HCT116 (cell line): ENCODE results near the gene FAM151B.

Experiments
- CEBPB ChIP-seq: IDR thresholded peaks from 2 replicates; pipeline ENCODE4 v1.6.1; 2012; ENCODE audit warnings: low read depth
- CTCF ChIP-seq, 3 experiments: fragments of 200-600 bp in 1 of 3; sonication (generic) in 1 of 3; IDR thresholded peaks in 2 of 3; conservative IDR thresholded peaks in 1 of 3; 2 replicates each; pipeline ENCODE4 v1.5.1; 2012 to 2017; ENCODE audit warnings: low read depth in 2 of 3, low read length in 2 of 3, antibody characterized with exemption in 1 of 3, borderline replicate concordance in 1 of 3, control low read depth in 1 of 3, mild to moderate bottlenecking in 1 of 3, mixed read lengths in 1 of 3, mixed run types in 1 of 3, moderate library complexity in 1 of 3; ENCODE audit not compliant: insufficient read depth in 1 of 3
- EZH2 ChIP-seq: fragments of 200-600 bp; sonication (generic); IDR thresholded peaks from 2 replicates; pipeline ENCODE4 v1.6.1; 2017; ENCODE audit warnings: antibody characterized with exemption, mixed run types
- EZH2phosphoT487 ChIP-seq: fragments of 200-600 bp; IDR thresholded peaks from 2 replicates; pipeline ENCODE4 v1.6.1; 2018; ENCODE audit warnings: antibody characterized with exemption, borderline replicate concordance
- FOSL1 ChIP-seq: IDR thresholded peaks from 2 replicates; pipeline ENCODE4 v1.6.1; 2012; ENCODE audit warnings: low read depth
- JUND ChIP-seq: IDR thresholded peaks from 2 replicates; pipeline ENCODE4 v1.6.1; 2012
- POLR2A ChIP-seq: IDR thresholded peaks from 2 replicates; pipeline ENCODE4 v1.7.0; 2011; ENCODE audit warnings: borderline replicate concordance; ENCODE audit not compliant: insufficient read depth, insufficient read length; ENCODE audit errors: extremely low read depth
- POLR2AphosphoS5 ChIP-seq: IDR thresholded peaks from 2 replicates; pipeline ENCODE4 v1.6.1; 2011; ENCODE audit warnings: mild to moderate bottlenecking, low read depth, low read length, moderate library complexity
- TCF7L2 ChIP-seq: IDR thresholded peaks from 2 replicates; pipeline ENCODE4 v1.7.0; 2011; ENCODE audit warnings: borderline replicate concordance, inconsistent platforms; ENCODE audit not compliant: insufficient read depth, insufficient read length; ENCODE audit errors: extremely low read depth
- ZNF274 ChIP-seq: fragments of 200-500 bp; sonication (Bioruptor generic); IDR thresholded peaks from 2 replicates; pipeline ENCODE4 v1.6.1; 2014; ENCODE audit warnings: mild to moderate bottlenecking, low read depth, low read length, inconsistent platforms
- TF ChIP-seq, protein P1 (sequence below): IDR thresholded peaks from 2 replicates; pipeline ENCODE4 v1.6.1; 2011; ENCODE audit warnings: mild to moderate bottlenecking, low read length, moderate library complexity; ENCODE audit not compliant: insufficient replicate concordance; ENCODE audit errors: extremely low read depth

DNA sequence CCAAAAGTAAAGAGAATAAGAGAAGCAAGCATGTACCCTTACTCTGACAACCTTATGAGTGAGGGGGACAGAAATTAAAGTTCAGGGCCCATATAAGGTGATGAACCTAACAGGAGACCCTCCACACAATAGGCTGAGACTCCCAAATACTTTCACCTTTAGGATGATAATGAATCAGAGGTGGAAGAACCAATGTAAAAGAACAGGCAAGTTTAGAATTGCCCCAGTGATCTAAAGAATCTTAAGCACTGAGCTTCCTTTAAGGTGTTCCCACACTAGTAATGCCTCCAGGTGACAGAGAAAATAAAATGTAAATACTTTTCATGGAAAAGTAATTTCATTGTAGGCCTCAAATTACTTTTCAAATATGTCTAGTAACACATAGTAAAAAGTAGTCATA lies 8.2 kb upstream of the FAM151B start:
- TF ChIP-seq TCF7L2, result no peak
- no peak for TF ChIP-seq EZH2
- TF ChIP-seq CTCF (IDR thresholded peaks at IDR 0.05 in 2 of 3, conservative IDR thresholded peaks at IDR 0.05 in 1 of 3; ENCODE audit: borderline replicate concordance in 1 of 3, insufficient read depth in 1 of 3, low read depth in 2 of 3, low read length in 2 of 3), result no peak
- no peak for TF ChIP-seq POLR2AphosphoS5
- TF ChIP-seq CEBPB, result no peak
- no peak for TF ChIP-seq ZNF274
- no peak for TF ChIP-seq JUND
- no peak for TF ChIP-seq POLR2A
- TF ChIP-seq, protein P1, sequence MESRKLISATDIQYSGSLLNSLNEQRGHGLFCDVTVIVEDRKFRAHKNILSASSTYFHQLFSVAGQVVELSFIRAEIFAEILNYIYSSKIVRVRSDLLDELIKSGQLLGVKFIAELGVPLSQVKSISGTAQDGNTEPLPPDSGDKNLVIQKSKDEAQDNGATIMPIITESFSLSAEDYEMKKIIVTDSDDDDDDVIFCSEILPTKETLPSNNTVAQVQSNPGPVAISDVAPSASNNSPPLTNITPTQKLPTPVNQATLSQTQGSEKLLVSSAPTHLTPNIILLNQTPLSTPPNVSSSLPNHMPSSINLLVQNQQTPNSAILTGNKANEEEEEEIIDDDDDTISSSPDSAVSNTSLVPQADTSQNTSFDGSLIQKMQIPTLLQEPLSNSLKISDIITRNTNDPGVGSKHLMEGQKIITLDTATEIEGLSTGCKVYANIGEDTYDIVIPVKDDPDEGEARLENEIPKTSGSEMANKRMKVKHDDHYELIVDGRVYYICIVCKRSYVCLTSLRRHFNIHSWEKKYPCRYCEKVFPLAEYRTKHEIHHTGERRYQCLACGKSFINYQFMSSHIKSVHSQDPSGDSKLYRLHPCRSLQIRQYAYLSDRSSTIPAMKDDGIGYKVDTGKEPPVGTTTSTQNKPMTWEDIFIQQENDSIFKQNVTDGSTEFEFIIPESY, result no peak
- no peak for TF ChIP-seq FOSL1
- no peak for TF ChIP-seq EZH2phosphoT487
